GM12878 (cell line): ENCODE results near the gene MYRF. TPM values are rescaled to one million over a fixed set of nuclear protein-coding genes. Genes with fewer than 3 reads are reported as not detected.

ENCODE experiments used
- ATAC-seq: fragments of 200-7000 bp; cut with Tn5 transposase; 3 replicates; pipeline ENCODE4 v1.9.1; 2020; ENCODE audit warnings: mild to moderate bottlenecking, moderate library complexity
- BruUV-seq: library from RNA; stranded (reverse); fragments of 400-500 nt; replicated peaks from 2 replicates; lab custom pipeline; 2021; lab: Mats Ljungman, UMichigan
- CTCF ChIA-PET: fragments of 300-600 bp; sonication (Branson Sonifier 250); formaldehyde crosslinking; extraction: SDS; loops from one replicate; lab custom pipeline; 2021; ENCODE audit warnings: inconsistent platforms; lab: Yijun Ruan, JAX
- POLR2A ChIA-PET: fragments of 350-600 bp; formaldehyde crosslinking; extraction: SDS; loops from one replicate; lab custom pipeline; 2021; ENCODE audit warnings: inconsistent platforms; lab: Charles Lee
- RAD21 ChIA-PET: fragments of 300-600 bp; sonication (Branson Sonifier 250); formaldehyde crosslinking; loops from one replicate; lab custom pipeline; 2023; ENCODE audit warnings: antibody characterized with exemption; ENCODE audit not compliant: unreplicated experiment; lab: Charles Lee
- SMC1A ChIA-PET: fragments of 300-600 bp; sonication (Branson Sonifier 250); formaldehyde crosslinking; loops from one replicate; lab custom pipeline; 2023; ENCODE audit not compliant: unreplicated experiment, uncharacterized antibody; lab: Charles Lee
- DNase-seq: peaks from one replicate; pipeline ENCODE4 v3.0.0-alpha.2; 2011; ENCODE audit warnings: low read depth, low spot score
- FAIRE-seq: peaks from 3 replicates; lab custom pipeline; 2011; peaks lifted over from hg19 to GRCh38; lab: Jason Lieb, UNC
- H2AFZ ChIP-seq: 2 replicates; pipeline ENCODE4 v1.6.0; 2011; ENCODE audit warnings: low read depth, low read length, control low read depth; ENCODE audit not compliant: control insufficient read depth
- H3K27ac ChIP-seq: 2 replicates; pipeline ENCODE4 v1.5.1; 2011; ENCODE audit warnings: control low read depth; ENCODE audit not compliant: control insufficient read depth, insufficient read depth
- H3K27me3 ChIP-seq, 2 experiments: replicated peaks in 1 of 2; 2 replicates each; pipeline versions ENCODE4 v1.6.0 to v1.6.1; 2011; ENCODE audit warnings: low read length in 1 of 2; ENCODE audit not compliant: control insufficient read depth in 2 of 2, insufficient read depth in 2 of 2
- H3K36me3 ChIP-seq, 2 experiments: 2 replicates each; pipeline ENCODE4 v1.5.1; 2011; ENCODE audit warnings: low read length in 1 of 2; ENCODE audit not compliant: control insufficient read depth in 2 of 2, insufficient read depth in 2 of 2
- H3K4me1 ChIP-seq: 2 replicates; pipeline ENCODE4 v1.6.1; 2011; ENCODE audit warnings: mild to moderate bottlenecking, low read length, moderate library complexity, mixed read lengths; ENCODE audit not compliant: control insufficient read depth, insufficient read depth
- H3K4me2 ChIP-seq: 2 replicates; pipeline ENCODE4 v1.6.0; 2011; ENCODE audit warnings: control low read depth; ENCODE audit not compliant: control insufficient read depth, insufficient read depth
- H3K4me3 ChIP-seq: fragments of 200-600 bp; sonication (generic); 2 replicates; pipeline ENCODE4 v1.5.1; 2016
- H3K79me2 ChIP-seq: 2 replicates; pipeline ENCODE4 v1.6.0; 2011; ENCODE audit warnings: low read length; ENCODE audit not compliant: control insufficient read depth, insufficient read depth
- H3K9ac ChIP-seq: 2 replicates; pipeline ENCODE4 v1.8.0; 2011; ENCODE audit warnings: low read length, control low read depth, mixed read lengths; ENCODE audit not compliant: control insufficient read depth, insufficient read depth
- H3K9me3 ChIP-seq: replicated peaks from 3 replicates; pipeline ENCODE4 v1.5.1; 2011; ENCODE audit warnings: mild to moderate bottlenecking, low read length; ENCODE audit not compliant: control insufficient read depth, insufficient read depth
- H4K20me1 ChIP-seq: 2 replicates; pipeline ENCODE4 v1.6.0; 2011; ENCODE audit not compliant: control insufficient read depth, insufficient read depth
- BCL3 ChIP-seq: IDR thresholded peaks from 2 replicates; pipeline ENCODE4 v1.6.1; 2011; ENCODE audit warnings: borderline replicate concordance, low read depth, mild to moderate bottlenecking, moderate library complexity, low read length; ENCODE audit not compliant: insufficient read depth, poor library complexity, severe bottlenecking
- CEBPB ChIP-seq, 2 experiments: fragments of 150-350 bp in 1 of 2; IDR thresholded peaks; 2 replicates each; pipeline ENCODE4 v1.6.1; 2012 to 2014; ENCODE audit warnings: low read depth in 2 of 2, low read length in 2 of 2, borderline replicate concordance in 1 of 2, inconsistent platforms in 1 of 2
- CREM ChIP-seq: IDR thresholded peaks from 2 replicates; pipeline ENCODE4 v1.6.1; 2014; ENCODE audit warnings: antibody characterized with exemption, low read depth
- DPF2 ChIP-seq: fragments of 450-650 bp; IDR thresholded peaks from 2 replicates; pipeline ENCODE4 v1.6.1; 2017; ENCODE audit warnings: mild to moderate bottlenecking
- FOXM1 ChIP-seq: IDR thresholded peaks from 2 replicates; pipeline ENCODE4 v1.6.1; 2012; ENCODE audit warnings: low read depth, mild to moderate bottlenecking, inconsistent platforms, low read length, moderate library complexity
- MYC ChIP-seq: IDR thresholded peaks from 2 replicates; pipeline ENCODE4 v1.6.1; 2011; ENCODE audit warnings: mild to moderate bottlenecking, low read length, moderate library complexity, inconsistent platforms; ENCODE audit not compliant: insufficient read depth, insufficient replicate concordance, insufficient read length, severe bottlenecking
- RCOR1 ChIP-seq: conservative IDR thresholded peaks from 2 replicates; pipeline ENCODE4 v1.6.1; 2012; ENCODE audit warnings: low read depth, low read length, improper control_type of control experiment
- RELB ChIP-seq: fragments of 450-650 bp; IDR thresholded peaks from 2 replicates; pipeline ENCODE4 v1.6.1; 2017; ENCODE audit warnings: low read depth, mild to moderate bottlenecking, moderate library complexity
- SMC3 ChIP-seq: IDR thresholded peaks from 2 replicates; pipeline ENCODE4 v1.6.1; 2011; ENCODE audit warnings: low read length, improper control_type of control experiment, borderline replicate concordance
- SPI1 ChIP-seq: IDR thresholded peaks from 2 replicates; pipeline ENCODE4 v1.6.1; 2011; ENCODE audit warnings: low read depth, mild to moderate bottlenecking, low read length, moderate library complexity, borderline replicate concordance; ENCODE audit not compliant: insufficient read depth
- STAT1 ChIP-seq: fragments of 450-650 bp; conservative IDR thresholded peaks from 2 replicates; pipeline ENCODE4 v1.6.1; 2014; ENCODE audit warnings: antibody characterized with exemption, mild to moderate bottlenecking
- TCF3 ChIP-seq: IDR thresholded peaks from 2 replicates; pipeline ENCODE4 v1.6.1; 2012; ENCODE audit warnings: low read depth, mild to moderate bottlenecking, low read length, borderline replicate concordance; ENCODE audit not compliant: insufficient read depth
- USF1 ChIP-seq: IDR thresholded peaks from 2 replicates; pipeline ENCODE4 v1.6.1; 2011; ENCODE audit warnings: borderline replicate concordance, low read depth, mild to moderate bottlenecking, moderate library complexity, mixed read lengths, low read length; ENCODE audit not compliant: insufficient read depth; ENCODE audit errors: extremely low read length
- ZNF207 ChIP-seq: fragments of 450-650 bp; IDR thresholded peaks from 2 replicates; pipeline ENCODE4 v1.6.1; 2014; ENCODE audit warnings: antibody characterized with exemption, mild to moderate bottlenecking, borderline replicate concordance
- WGBS: methylation state at CpG from one replicate; pipeline ENCODE4 v1.1.6; 2016; ENCODE audit warnings: low lambda C conversion rate; ENCODE audit not compliant: insufficient replicate concordance, insufficient coverage; ENCODE audit errors: missing lambda C conversion rate; 5-methylcytosine and 5-hydroxymethylcytosine counted together
- in situ Hi-C: fragments of 300-500 bp; cut with MboI; formaldehyde crosslinking; loops from 9 replicates; pipeline ENCODE4 v1.14.3; 2018; ENCODE audit warnings: mixed read lengths
- intact Hi-C: fragments of 100-400 bp; cut with micrococcal nuclease; formaldehyde crosslinking; loops from one replicate; pipeline ENCODE4 v1.14.2; 2022; ENCODE audit not compliant: unreplicated experiment
- polyA plus RNA-seq, 11 experiments: library from polyadenylated mRNA; depleted of rRNA in 4 of 11; unstranded in 6 of 11; stranded (reverse) in 5 of 11; fragments of >200 nt; fragmentation: Nextera tagmentation in 4 of 11; fragmentation: Illumina TruSeq in 1 of 11; extraction: Ambion mirVana in 4 of 11; extraction: Trizol in 1 of 11; gene quantifications; 1 replicate in 1 of 11; 2 replicates in 10 of 11; pipeline versions ENCODE4 v1.2.1 to v1.2.3, GENCODE V29; 2011 to 2016; ENCODE audit warnings: inconsistent platforms in 2 of 11, missing spikeins in 2 of 11, low read depth in 1 of 11
- total RNA-seq, 4 experiments: library from RNA; depleted of rRNA in 3 of 4; stranded (reverse); fragments of >200 nt in 3 of 4; fragmentation: Illumina TruSeq in 1 of 4; extraction: Trizol in 1 of 4; gene quantifications; 2 replicates each; pipeline versions ENCODE4 v1.2.1 to v1.2.3, GENCODE V29; 2013 to 2021

Gene MYRF
- total and polyA plus RNA-seq, 10 of the 15 experiments (the other 5 are each of a cell fraction or from before 2014, with no cell fraction given), result 0.27 to 15.6 (median 0.89) TPM

- POLR2A ChIA-PET, result no interaction called here
- intact Hi-C loops, result no loop called here
- WGBS, result 30% methylated on average over 15 of the region's 15 CpGs
These were observed 47.6 kb upstream of the MYRF start for GRCh38 chr11:61704838-61705237.

More at GRCh38 chr11:61704838-61705237, 47.6 kb upstream of the MYRF start:
- CTCF ChIA-PET, result interaction anchor here (0.7 kb wide), 1 partner anchor 338 kb away, joined by 3 read pairs; no protein-coding TSS in a partner anchor
- no peak overlapping the region for H3K9ac ChIP-seq
- peaks cover 0 to 2% of the 10 kb centered on the region in 2 experiments; a peak in 2 of 4 replicates for H3K27me3 ChIP-seq
- H3K4me2 ChIP-seq, result no peak overlapping the region
- no peak overlapping the region for H2AFZ ChIP-seq
- in situ Hi-C loops, result no loop called here
- no peak for FAIRE-seq
- no peaks in the 10 kb centered on the region for H3K79me2 ChIP-seq
- H3K9me3 ChIP-seq, result no peaks in the 10 kb centered on the region
- DNase-seq, result no peak
- TF ChIP-seq USF1, result no peak
- TF ChIP-seq RCOR1, result no peak
- TF ChIP-seq FOXM1, result no peak
- no peak for TF ChIP-seq CREM
- no peak for TF ChIP-seq TCF3
- no peak for TF ChIP-seq RELB
- TF ChIP-seq SMC3, result no peak
- no peak for TF ChIP-seq ZNF207
- TF ChIP-seq BCL3, result no peak
- no peak for TF ChIP-seq CEBPB (IDR thresholded peaks at IDR 0.05; ENCODE audit: borderline replicate concordance in 1 of 2, low read depth in 2 of 2, low read length in 2 of 2)
- no peak for TF ChIP-seq MYC
- no peak for TF ChIP-seq DPF2
- no peak for TF ChIP-seq STAT1
- no peak for TF ChIP-seq SPI1
- TF ChIP-seq, all 136 proteins: peak for 0
- ChIA-PET SMC1A (interaction anchor here (1.0 kb wide), 1 partner anchor 29 kb away, joined by 3 read pairs; no protein-coding TSS in a partner anchor), RAD21 (no interaction called here)
- no peaks in the 10 kb centered on the region for H4K20me1 ChIP-seq
- ATAC-seq, result no peak
- no peak overlapping the region for H3K27ac ChIP-seq
- no peaks in the 10 kb centered on the region for H3K4me1 ChIP-seq
- H3K36me3 ChIP-seq, result no peaks in the 10 kb centered on the region
- no TSS peak for BruUV-seq
- H3K4me3 ChIP-seq, result no peak overlapping the region
